HG02623 (cell line): ENCODE measurements around the gene GPS2.
"Not testable (repeated sequence)": the region's sequence is repeated elsewhere in the genome, so short reads cannot be mapped to it uniquely, and the experiment has no call there.

Source experiments
- ATAC-seq: cut with Tn5 transposase; IDR thresholded peaks from one replicate; pipeline ENCODE4 v1.9.1; 2021; ENCODE audit warnings: moderate library complexity; ENCODE audit not compliant: unreplicated experiment

Gene GPS2

GRCh38 chr17:7337600-7337999, 22.4 kb upstream of the GPS2 start:
- not testable (repeated sequence) for ATAC-seq

- ATAC-seq = peak; percentile 64
Measured at GRCh38 chr17:7336240-7337175, 21.3 kb upstream of the GPS2 start, which contains the start of gene ACAP1. ACAP1 (plus strand) TSS chr17:7336529; CDS start chr17:7336735, 206 bp downstream.

- ATAC-seq = not testable (repeated sequence)
Measured at GRCh38 chr17:7335765-7336164, 20.6 kb upstream of the GPS2 start.

GRCh38 chr17:7334938-7335538, 19.9 kb upstream of the GPS2 start:
- ATAC-seq = no peak

GRCh38 chr17:7332600-7333069, 17.5 kb upstream of the GPS2 start:
- not testable (repeated sequence) for ATAC-seq

- no peak for ATAC-seq
Measured at GRCh38 chr17:7332111-7332510, 17.0 kb upstream of the GPS2 start.

- ATAC-seq = no peak
Measured at GRCh38 chr17:7330638-7331015, 15.5 kb upstream of the GPS2 start.

GRCh38 chr17:7329997-7330637, 15.0 kb upstream of the GPS2 start:
- ATAC-seq = peak; percentile 30

- peak; percentile 57 for ATAC-seq
Measured at GRCh38 chr17:7329374-7329996, 14.3 kb upstream of the GPS2 start.

- no peak for ATAC-seq
Measured at GRCh38 chr17:7328840-7329373, 13.7 kb upstream of the GPS2 start, which contains the start of gene NEURL4. NEURL4 (minus strand) TSS chr17:7329335; CDS start chr17:7329312, 23 bp downstream.

GRCh38 chr17:7328009-7328408, 12.8 kb upstream of the GPS2 start:
- no peak for ATAC-seq

- ATAC-seq = no peak
Measured at GRCh38 chr17:7327501-7327900, 12.3 kb upstream of the GPS2 start.

GRCh38 chr17:7327056-7327455, 11.9 kb upstream of the GPS2 start:
- ATAC-seq = no peak

- ATAC-seq = no peak
Measured at GRCh38 chr17:7326186-7326585, 11.0 kb upstream of the GPS2 start.

GRCh38 chr17:7325031-7325528, 9.9 kb upstream of the GPS2 start:
- ATAC-seq = no peak

GRCh38 chr17:7324438-7324779, 9.2 kb upstream of the GPS2 start:
- ATAC-seq = no peak

GRCh38 chr17:7323731-7324437, 8.7 kb upstream of the GPS2 start:
- no peak for ATAC-seq

- ATAC-seq = no peak
Measured at GRCh38 chr17:7322520-7323194, 7.5 kb upstream of the GPS2 start.

- ATAC-seq = no peak
Measured at GRCh38 chr17:7321466-7321865, 6.3 kb upstream of the GPS2 start.
